GM19467 (cell line): ENCODE measurements around the gene DUSP1.

ENCODE experiments used
- ATAC-seq: cut with Tn5 transposase; IDR thresholded peaks from one replicate; pipeline ENCODE4 v1.9.1; 2021; ENCODE audit warnings: mild to moderate bottlenecking, moderate library complexity; ENCODE audit not compliant: unreplicated experiment

DUSP1 gene

DNA sequence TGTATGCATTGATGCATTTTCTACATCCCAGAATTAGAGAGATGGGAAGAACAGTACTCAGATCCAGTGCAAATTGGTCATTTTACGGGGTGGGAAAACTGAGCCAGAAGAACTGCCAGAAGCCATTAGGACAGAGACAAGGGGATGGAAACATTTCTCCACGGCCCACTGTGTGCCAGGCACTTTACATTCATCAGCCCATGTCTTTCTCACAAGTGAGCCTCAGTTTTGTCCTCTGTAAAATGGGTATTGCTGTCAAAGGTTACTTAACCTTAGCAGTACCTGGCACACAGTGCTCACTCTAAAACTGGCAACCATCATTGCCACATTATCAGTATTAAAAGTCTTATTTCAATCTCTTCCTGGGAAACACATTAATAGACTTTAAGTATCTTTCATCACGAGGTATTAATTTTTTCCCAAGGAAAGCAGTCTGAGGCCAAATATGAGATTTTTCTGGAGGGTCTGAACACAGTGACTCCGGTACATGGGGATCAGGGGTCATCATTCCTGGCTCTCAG, 5.2 kb downstream of the DUSP1 start:
- ATAC-seq: no peak

DNA sequence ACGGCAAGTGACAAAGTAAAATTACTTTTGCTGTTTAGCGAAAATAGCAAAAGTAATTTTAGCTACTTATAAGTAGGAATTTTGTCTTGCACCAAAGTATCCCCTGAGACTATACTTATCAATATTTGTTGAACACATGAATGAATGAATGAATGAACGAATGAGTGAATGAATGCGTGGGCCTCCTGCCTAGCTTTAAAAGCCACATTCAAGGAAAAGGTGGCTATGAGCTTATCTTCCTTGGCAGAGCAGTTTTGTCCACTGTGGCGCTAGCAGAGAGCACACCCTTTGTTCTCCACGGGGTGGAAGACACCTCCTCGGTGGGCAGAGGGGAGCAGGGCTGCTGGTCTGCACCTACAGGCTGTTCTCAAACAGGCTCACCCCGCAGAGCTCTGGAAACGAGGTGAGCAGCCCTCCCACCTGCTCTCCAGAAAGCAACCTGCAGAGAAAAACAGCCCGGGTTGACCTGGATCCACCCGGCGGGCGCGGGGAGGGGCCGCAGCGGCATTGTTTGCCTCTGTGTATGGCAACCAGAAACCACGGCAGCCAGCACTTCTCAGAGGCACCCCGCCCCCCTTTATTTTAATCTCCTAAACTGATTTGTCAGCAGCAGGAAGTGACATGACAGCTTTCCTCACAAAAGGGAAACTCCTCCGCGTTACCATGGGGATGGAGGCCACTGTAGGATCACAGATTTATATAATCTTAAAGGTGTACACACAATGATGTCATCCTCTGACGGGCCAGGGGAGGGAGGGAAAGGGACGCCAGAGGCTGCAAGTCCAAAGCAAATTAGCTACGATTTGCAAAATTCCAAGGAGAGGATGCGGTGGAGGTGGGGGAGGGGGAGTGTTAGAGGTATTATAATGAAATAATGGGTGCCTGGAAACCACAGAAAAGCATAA, 5.9 kb downstream of the DUSP1 start:
- peak; percentile 77 for ATAC-seq

DNA sequence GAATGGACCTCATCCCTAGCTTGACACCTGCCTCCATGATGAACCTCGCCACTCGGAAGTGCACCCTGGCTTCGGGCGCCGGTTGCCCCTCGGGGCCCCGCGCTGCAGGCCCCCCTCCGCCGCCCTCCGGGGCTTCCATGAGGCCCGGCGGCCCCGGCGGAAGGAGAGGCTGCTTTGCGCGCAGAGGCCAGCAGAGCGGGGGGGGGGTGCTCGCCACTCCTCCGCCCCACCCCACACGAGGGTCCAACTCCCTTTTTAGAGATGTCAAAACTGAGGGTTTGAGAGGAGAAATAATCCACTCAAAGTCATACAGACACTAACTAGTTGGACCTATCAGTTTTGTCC, 7.9 kb downstream of the DUSP1 start:
- ATAC-seq: no peak

DNA sequence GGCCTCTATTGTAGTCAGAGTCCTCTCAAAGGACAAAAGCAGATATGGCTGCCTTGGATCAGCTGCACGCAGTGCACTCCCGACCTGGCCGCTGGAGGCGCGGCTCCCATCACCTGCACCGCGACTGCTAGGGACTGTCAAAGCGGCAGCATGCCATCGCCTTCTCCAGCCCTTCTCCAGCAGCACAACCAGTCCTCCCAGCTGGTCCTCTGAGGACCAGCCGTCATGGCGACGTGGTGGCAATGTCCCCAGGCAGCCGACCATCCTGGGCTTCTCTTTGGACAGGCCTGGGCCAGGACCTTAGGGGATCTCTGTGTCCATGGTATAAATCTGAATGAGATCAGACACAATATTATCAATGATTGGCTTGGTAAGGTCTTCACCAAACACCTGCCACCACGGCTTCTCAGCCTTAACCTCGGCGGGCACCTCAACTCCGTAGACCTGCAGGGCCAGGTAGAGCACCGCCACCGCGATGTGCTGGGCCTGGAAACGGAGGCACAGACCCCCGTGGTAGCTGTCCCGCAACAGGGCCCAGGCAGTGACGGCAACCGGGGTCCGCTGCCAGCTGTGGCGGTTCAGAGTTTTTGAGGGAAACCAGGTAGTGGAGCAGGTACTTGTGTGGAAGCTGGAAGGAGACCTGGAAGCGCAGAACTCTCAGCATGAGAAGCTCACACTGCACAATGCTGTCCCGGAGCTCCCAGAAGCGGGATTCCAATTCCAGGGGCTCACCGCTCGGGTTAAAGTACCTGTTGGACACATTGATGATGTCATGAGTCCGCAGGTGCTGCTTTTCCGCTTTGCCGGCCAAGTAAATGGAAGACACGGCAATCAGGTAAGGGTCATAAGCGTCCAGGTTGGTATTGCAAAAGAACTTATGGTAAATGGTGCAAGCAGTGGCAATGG, 8.5 kb downstream of the DUSP1 start:
- no peak for ATAC-seq

DNA sequence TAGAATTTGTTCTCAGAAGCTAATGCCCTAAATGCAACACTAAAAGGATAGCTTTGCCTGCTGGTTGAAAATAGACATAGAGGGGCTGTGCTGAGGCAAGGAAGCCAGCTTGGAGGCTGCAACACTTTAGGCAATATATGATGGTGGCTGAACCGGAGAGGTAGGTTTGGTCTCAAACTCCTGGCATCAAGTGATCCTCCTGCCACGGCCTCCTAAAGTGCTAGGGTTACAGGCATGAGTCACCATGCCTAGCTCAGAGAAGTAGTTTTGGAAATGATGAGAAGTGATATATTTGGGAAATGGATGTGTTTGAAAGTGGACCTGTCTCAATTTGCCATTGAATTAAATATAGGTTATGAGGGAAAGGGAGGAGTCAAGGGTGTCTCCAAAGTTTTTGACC, 10.0 kb downstream of the DUSP1 start:
- ATAC-seq: no peak

GRCh38 chr5:172760136-172760535, 10.9 kb downstream of the DUSP1 start:
- no peak for ATAC-seq

DNA sequence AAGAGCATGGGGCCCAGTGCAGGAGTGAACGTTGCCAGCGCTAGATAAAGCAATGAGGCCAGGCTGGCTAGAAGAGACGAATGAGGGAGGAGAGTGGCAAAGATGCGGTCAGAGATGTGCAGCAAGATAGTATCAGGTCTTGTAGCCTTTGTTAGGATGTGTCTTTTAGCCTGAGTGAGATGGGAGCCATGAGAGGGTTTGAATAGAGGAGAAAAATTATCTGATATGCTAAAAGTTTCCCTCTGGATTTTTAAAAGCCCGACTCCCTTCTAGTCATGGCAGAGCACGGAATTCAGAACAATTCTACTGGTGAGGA, 12.2 kb downstream of the DUSP1 start:
- no peak for ATAC-seq

DNA sequence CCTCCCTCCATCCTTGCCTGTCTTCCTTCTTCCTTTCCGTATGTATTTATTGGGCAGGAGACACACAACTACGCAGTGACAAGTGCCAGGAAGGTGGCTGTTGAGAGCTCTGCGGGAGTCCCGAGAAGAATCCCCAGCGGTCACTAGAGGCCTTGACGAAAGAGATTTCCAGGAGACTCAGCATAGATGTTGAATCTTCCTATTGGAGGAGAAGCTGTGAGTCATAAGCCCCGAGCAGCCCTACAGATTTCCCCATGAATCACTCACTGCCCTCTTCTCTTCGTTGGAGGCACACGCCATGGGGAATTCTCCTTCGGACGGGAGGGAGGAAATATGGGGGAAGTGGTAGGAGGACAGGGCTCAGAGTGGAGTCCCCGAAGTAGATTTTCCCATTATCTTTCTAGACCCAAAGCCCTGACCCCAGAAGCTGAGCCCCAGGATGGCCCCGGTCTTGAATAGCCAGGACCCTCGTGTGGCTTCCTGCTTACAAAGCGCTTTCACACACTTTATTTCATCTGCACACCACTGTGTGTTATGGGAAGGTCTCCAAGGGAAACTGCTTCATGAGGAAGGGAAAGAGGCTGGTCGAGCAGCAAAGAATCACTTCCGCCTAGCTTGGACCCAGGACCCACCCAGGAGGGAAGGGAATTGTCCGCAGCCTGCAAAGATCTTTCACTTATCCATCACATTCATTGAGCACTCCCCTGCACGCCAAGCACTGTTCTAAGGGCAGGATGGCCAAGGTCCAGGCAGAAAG, 12.7 kb downstream of the DUSP1 start:
- ATAC-seq: no peak

GRCh38 chr5:172757394-172758010, 13.5 kb downstream of the DUSP1 start:
- ATAC-seq: no peak

DNA sequence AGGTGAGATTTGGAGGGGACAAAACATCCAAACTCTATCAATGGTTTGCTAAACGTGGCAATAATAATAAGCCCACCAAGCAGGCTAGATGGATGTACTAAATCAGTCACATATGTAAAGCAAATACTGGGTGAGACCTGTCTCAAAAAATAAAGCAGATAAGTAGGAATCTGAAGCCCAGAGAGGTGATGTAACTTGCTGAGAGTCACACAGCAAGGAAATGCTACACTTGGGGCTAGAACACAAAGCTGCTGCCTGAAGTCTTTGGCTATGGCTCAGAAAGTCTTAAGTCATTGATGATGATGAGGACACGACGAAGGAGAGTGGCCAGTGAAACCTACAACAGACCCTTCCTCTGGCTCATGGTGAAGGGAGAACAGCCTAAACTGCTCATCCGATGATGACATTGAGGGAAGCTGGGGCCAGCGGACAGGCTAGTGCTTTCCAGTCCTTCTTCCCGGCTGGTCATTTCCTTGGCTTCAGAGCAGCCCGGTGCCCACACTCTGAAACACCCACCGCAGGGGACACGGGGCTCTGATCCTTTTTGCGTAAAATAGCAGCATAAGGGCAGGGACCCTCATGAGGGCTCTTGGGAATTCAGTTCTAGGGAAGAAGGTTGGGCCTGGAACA, 14.1 kb downstream of the DUSP1 start:
- no peak for ATAC-seq

GRCh38 chr5:172754596-172755356, 16.2 kb downstream of the DUSP1 start:
- no peak for ATAC-seq

- ATAC-seq: no peak
Observed at GRCh38 chr5:172753101-172753500, 17.9 kb downstream of the DUSP1 start.

GRCh38 chr5:172751761-172752510, 19.1 kb downstream of the DUSP1 start:
- ATAC-seq: no peak

- no peak for ATAC-seq
Observed at GRCh38 chr5:172749881-172750633, 20.9 kb downstream of the DUSP1 start.

DNA sequence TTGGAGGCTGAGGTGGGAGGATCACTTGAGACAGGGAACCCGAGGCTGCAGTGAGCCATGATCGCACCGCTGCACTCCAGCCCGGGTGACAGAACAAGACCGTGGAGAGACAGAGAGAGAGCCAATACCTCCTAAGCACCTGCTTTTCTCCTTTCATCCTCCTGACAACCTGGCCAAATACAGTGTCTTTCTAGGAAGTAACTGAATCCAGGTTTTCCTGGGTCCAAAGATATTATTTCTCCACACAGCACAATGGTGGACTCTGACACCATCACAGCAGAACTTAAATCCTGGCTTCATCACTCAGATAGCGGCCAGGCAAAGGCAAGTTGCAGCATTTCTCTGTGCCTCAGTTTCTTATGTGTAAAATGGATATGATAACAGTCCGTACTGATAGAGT, 21.9 kb downstream of the DUSP1 start:
- ATAC-seq: no peak

- ATAC-seq: no peak
Observed at GRCh38 chr5:172748341-172748843, 22.6 kb downstream of the DUSP1 start.

DNA sequence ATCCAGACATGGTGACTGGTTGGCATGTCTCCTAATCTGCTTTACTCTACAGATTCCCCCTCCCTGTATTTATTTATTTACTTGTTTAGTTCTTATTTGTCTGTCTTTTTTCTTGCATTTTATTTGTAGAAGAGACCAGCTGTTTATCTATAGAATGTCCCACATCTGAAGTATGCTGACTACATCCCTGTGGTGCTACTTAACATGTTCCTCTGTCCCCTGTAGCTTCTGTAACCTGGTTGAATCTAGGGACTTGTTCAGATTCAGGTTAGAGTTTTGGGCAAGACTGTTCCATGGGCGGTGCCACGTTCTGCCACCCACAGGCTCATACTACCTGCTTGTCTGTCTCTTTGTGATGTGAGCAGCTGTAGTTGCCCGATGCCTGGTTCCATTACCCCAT, 23.5 kb downstream of the DUSP1 start:
- ATAC-seq: no peak

DNA sequence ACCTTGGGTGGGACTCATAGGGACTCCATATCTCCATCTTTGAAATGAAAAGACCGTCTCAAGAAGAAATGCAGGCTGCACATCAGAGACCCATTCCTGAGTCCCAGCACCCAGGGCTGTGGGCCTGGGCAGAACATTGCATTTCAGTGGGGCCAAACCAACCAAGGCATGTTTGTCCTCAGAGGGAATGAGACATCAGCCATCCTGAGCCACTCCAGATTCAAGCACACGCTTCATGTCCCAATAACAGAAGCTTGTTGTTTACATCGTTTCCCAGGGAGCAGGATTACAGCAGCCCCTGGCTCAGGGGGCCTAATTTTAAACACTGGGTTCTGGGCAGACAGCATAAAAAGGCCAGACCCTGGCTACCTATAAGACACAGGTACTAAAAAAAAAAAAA, 24.3 kb downstream of the DUSP1 start:
- ATAC-seq: no peak
